Measurements from ENCODE around the gene MTG1.

DNA sequence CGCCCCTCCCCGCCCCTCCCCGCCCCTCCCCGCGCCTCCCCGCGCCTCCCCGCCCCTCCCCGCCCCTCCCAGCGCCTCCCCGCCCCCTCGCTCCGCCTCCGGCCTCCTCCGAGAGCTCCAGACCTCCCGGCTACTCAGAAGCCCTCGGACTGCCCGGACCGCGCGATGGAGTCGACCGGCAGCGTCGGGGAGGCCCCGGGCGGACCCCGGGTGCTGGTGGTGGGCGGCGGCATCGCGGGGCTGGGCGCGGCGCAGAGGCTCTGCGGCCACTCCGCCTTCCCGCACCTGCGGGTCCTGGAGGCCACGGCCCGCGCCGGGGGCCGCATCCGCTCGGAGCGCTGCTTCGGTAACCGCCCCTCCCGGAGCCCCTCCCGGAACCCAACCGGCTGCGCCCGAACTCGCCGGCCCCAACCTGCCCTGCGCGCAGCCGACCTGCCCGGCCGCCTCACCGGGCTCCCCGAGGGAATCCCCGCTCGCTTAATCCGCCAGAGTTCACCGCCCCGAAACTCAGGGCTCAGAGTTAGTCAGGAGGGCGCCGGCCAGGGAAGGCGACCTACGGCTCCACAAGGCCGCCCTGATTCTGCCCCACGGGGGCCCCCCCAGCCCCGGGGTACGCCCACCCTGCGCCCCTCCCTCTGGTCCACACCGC is 14.7 kb upstream of the MTG1 start, which contains the start of gene PAOX:
- no peak for TF ChIP-seq POLR2A (IDR thresholded peaks at IDR 0.05; ENCODE audit: low read length)
- no peak for TF ChIP-seq GATA1 (IDR thresholded peaks at IDR 0.05; ENCODE audit: low read depth, low read length)

Measured in erythroblast (primary cell).